Measurements from ENCODE around the gene DMC1. TPM values are rescaled to one million over a fixed set of nuclear protein-coding genes. Genes with fewer than 3 reads are reported as not detected.

DMC1 gene
- total and polyA plus RNA-seq, 7 donors: 0.09 to 0.91 (median 0.34) TPM

DNA sequence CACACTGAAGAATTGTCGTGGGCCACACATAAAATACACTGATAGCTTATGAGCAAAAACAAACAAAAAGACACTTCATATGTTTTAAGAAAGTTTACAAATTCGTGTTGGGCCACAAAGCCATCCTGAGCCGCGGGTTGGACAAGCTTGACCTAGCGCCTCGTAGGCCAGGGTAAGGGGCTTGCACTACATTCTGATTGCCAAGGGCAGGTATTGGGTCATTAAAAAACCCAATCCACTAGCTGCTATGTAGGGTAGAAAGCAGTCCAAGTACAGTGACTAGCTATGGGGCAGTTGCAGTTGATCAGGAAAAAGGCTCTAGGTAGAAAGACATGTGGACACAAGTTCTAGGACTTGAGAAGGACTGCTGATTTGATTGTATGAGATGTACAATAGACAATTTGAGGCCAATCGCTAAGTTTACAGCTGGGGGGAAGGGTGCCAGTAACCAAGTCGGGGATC lies 88.1 kb downstream of the DMC1 start:
- H3K36me3 ChIP-seq (ENCODE audit: insufficient read depth in 1 of 2, low read depth in 1 of 2): peaks cover 23 to 82% of the 10 kb centered on the region in 2 donors
- TF ChIP-seq, protein P1, sequence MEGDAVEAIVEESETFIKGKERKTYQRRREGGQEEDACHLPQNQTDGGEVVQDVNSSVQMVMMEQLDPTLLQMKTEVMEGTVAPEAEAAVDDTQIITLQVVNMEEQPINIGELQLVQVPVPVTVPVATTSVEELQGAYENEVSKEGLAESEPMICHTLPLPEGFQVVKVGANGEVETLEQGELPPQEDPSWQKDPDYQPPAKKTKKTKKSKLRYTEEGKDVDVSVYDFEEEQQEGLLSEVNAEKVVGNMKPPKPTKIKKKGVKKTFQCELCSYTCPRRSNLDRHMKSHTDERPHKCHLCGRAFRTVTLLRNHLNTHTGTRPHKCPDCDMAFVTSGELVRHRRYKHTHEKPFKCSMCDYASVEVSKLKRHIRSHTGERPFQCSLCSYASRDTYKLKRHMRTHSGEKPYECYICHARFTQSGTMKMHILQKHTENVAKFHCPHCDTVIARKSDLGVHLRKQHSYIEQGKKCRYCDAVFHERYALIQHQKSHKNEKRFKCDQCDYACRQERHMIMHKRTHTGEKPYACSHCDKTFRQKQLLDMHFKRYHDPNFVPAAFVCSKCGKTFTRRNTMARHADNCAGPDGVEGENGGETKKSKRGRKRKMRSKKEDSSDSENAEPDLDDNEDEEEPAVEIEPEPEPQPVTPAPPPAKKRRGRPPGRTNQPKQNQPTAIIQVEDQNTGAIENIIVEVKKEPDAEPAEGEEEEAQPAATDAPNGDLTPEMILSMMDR (IDR thresholded peaks at IDR 0.05): no peak
- intact Hi-C loops (cut with DNase I): no loop called here
- 83 to 88% (median 88%) methylated on average over 8 of the region's 8 CpGs for WGBS, 3 donors
- H3K27ac ChIP-seq: no peak overlapping the region
- no peak for DNase-seq
- H3K4me3 ChIP-seq: no peak overlapping the region
- no peaks in the 10 kb centered on the region for H3K9me3 ChIP-seq
- no peak for ATAC-seq
- H3K27me3 ChIP-seq (ENCODE audit: insufficient read depth in 3 of 3, low read length in 2 of 3): no peaks in the 10 kb centered on the region
- peaks cover 4% of the 10 kb centered on the region for H3K4me1 ChIP-seq

DNA sequence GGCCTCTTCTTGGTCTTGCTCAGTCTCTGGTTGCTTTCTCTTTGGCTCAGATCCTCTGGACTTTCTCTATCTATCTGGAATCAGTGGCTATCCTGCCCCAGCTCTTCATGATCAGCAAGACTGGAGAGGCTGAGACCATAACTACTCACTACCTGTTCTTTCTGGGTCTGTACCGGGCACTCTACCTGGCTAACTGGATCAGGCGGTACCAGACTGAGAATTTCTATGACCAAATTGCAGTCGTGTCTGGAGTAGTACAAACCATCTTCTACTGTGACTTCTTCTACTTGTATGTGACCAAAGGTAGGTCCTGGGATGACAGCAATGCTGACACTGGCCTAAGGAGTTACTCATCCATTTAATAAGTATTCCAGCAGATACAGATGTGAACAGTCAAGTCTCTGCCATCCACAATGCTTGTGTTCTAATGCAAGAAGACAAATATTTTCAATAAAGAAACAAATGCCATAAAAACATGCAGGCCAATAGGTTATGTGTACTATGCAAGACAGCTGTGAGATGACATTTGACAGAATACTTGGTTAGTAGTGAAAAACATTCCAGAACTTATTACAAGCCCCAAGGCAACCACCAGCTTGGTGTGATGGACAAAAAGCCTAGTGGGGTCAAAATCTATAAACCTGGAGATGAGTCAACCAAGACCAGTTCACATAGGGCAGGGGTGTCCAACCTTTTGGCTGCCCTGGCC lies 88.7 kb downstream of the DMC1 start:
- Histone ChIP-seq H3K9me3 (no peaks in the 10 kb centered on the region), H3K4me1 (peaks cover 4% of the 10 kb centered on the region), H3K4me3 (no peak overlapping the region), H3K36me3 (ENCODE audit: insufficient read depth in 1 of 2, low read depth in 1 of 2) (peaks cover 19 to 77% of the 10 kb centered on the region in 2 donors), H3K27ac (no peak overlapping the region), H3K27me3 (ENCODE audit: insufficient read depth in 3 of 3, low read length in 2 of 3) (no peaks in the 10 kb centered on the region)
- DNase-seq (no peak), ATAC-seq (peak in 2 of 4 donors; percentile 7 to 13)
- intact Hi-C loops (cut with DNase I): no loop called here
- TF ChIP-seq, protein P1 (IDR thresholded peaks at IDR 0.05): no peak
- 89 to 95% (median 90%) methylated on average over 3 of the region's 3 CpGs for WGBS, 3 donors

DNA sequence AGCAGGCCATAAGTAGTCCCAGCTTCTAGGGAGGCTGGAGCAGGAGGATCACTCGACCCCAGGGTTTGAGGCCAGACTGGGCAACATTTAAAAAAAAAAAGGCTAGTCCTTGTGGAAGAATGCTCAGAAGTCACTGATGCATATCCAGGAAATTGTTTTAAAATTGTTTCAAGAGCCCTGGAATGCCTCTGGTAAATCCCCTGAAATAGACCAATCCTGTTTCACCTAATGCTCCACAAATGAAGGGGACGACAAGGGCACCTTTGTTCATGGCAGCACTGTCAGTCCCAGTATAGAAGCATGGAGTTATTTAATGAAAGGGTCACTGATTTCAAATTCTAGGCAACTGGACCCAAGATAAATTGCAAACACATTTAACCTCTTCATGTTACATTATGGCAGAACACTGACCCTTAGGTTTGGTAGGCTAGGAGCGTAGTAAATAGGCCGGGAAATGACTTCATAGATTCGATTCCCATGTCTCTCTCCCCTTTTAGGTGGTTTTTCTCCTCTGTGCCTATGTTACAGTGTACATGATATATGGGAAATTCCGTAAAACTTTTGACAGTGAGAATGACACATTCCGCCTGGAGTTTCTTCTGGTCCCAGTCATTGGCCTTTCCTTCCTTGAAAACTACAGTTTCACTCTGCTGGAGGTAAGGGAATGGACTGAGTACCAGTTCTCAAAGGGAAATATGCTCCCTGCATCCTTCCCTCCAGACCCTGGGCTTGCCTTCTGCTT lies 90.7 kb downstream of the DMC1 start:
- Histone ChIP-seq H3K27me3 (ENCODE audit: insufficient read depth in 3 of 3, low read length in 2 of 3) (no peaks in the 10 kb centered on the region), H3K4me1 (no peaks in the 10 kb centered on the region), H3K9me3 (no peaks in the 10 kb centered on the region), H3K36me3 (ENCODE audit: insufficient read depth in 1 of 2, low read depth in 1 of 2) (peaks cover 6 to 56% of the 10 kb centered on the region in 2 donors), H3K4me3 (no peak overlapping the region), H3K27ac (no peak overlapping the region)
- ATAC-seq (peak in 3 of 4 donors; percentile 8 to 22 (median 9)), DNase-seq (no peak)
- intact Hi-C loops (cut with DNase I): no loop called here
- TF ChIP-seq, protein P1 (IDR thresholded peaks at IDR 0.05): no peak
- 72 to 79% (median 77%) methylated on average over 7 of the region's 7 CpGs for WGBS, 3 donors

DNA sequence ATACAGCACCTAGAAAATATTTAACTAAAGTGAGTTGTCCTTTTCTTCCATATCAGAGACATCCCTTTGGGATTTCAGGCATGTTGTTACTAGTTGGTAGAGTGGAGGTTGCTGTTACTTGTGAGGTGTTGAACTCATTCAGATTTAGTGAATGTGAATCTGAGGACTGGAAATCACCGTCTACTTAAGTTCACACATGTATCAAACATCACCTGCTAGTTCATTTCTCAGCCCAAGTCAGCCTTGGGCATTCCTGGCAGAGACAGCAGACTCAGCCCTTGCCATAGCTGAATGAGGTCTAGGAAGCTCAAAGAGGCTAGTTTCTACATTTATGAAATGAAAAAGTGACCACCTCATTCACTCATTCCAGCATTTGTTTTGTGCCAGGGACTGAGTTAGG lies 92.4 kb downstream of the DMC1 start:
- ATAC-seq (peak in 1 of 4 donors; percentile 3), DNase-seq (no peak)
- no peaks in the 10 kb centered on the region for H3K9me3 ChIP-seq
- intact Hi-C loops (cut with DNase I): no loop called here
- no peaks in the 10 kb centered on the region for H3K27me3 ChIP-seq (ENCODE audit: insufficient read depth in 3 of 3, low read length in 2 of 3)
- H3K27ac ChIP-seq: no peak overlapping the region
- TF ChIP-seq, protein P1 (IDR thresholded peaks at IDR 0.05): no peak
- peaks cover 2 to 39% of the 10 kb centered on the region in 2 donors for H3K36me3 ChIP-seq (ENCODE audit: insufficient read depth in 1 of 2, low read depth in 1 of 2)
- no peak overlapping the region for H3K4me3 ChIP-seq
- no peaks in the 10 kb centered on the region for H3K4me1 ChIP-seq
- 47 to 64% (median 48%) methylated on average over 1 of the region's 1 CpG for WGBS, 3 donors
